HG02840 (cell line): ENCODE measurements around the gene CENPP.
"Not testable (repeated sequence)": the region's sequence is repeated elsewhere in the genome, so short reads cannot be mapped to it uniquely, and the experiment has no call there.

Experiments used
- ATAC-seq: cut with Tn5 transposase; IDR thresholded peaks from one replicate; pipeline ENCODE4 v1.9.1; 2021; ENCODE audit warnings: mild to moderate bottlenecking, moderate library complexity, moderate number of reproducible peaks; ENCODE audit not compliant: unreplicated experiment, low FRiP score

CENPP gene

GRCh38 chr9:92377876-92378275, 52.1 kb downstream of the CENPP start:
- ATAC-seq, result no peak

GRCh38 chr9:92378865-92379560, 53.3 kb downstream of the CENPP start:
- no peak for ATAC-seq

GRCh38 chr9:92380603-92381002, 54.9 kb downstream of the CENPP start:
- no peak for ATAC-seq

- no peak for ATAC-seq
Measured at GRCh38 chr9:92381775-92382174, 56.0 kb downstream of the CENPP start.

- ATAC-seq, result no peak
Measured at GRCh38 chr9:92384375-92384774, 58.6 kb downstream of the CENPP start.

- ATAC-seq, result no peak
Measured at GRCh38 chr9:92385001-92385400, 59.2 kb downstream of the CENPP start.

- ATAC-seq, result no peak
Measured at GRCh38 chr9:92385477-92385876, 59.7 kb downstream of the CENPP start.

- no peak for ATAC-seq
Measured at GRCh38 chr9:92385953-92386352, 60.2 kb downstream of the CENPP start.

- no peak for ATAC-seq
Measured at GRCh38 chr9:92392690-92393089, 66.9 kb downstream of the CENPP start.

- ATAC-seq, result no peak
Measured at GRCh38 chr9:92393686-92394085, 67.9 kb downstream of the CENPP start.

GRCh38 chr9:92395617-92396016, 69.9 kb downstream of the CENPP start:
- no peak for ATAC-seq

GRCh38 chr9:92397853-92398252, 72.1 kb downstream of the CENPP start:
- ATAC-seq, result no peak

- ATAC-seq, result no peak
Measured at GRCh38 chr9:92402360-92402759, 76.6 kb downstream of the CENPP start.

- no peak for ATAC-seq
Measured at GRCh38 chr9:92402826-92403745, 77.3 kb downstream of the CENPP start.

- ATAC-seq, result no peak
Measured at GRCh38 chr9:92404042-92404836, 78.5 kb downstream of the CENPP start, which contains the start of gene OGN. Gene OGN (minus strand): TSS chr9:92404578. CDS start chr9:92403407, 1,171 bp downstream.

- no peak for ATAC-seq
Measured at GRCh38 chr9:92405818-92406217, 80.1 kb downstream of the CENPP start.

- ATAC-seq, result no peak
Measured at GRCh38 chr9:92406477-92406876, 80.7 kb downstream of the CENPP start.

GRCh38 chr9:92407818-92408217, 82.1 kb downstream of the CENPP start:
- ATAC-seq, result no peak

GRCh38 chr9:92408747-92409478, 83.2 kb downstream of the CENPP start:
- ATAC-seq, result no peak

GRCh38 chr9:92411157-92411556, 85.4 kb downstream of the CENPP start:
- ATAC-seq, result not testable (repeated sequence)
